Measurements from ENCODE around the gene TAF1D. TPM values are rescaled to one million over a fixed set of nuclear protein-coding genes. Genes with fewer than 3 reads are reported as not detected.

The TAF1D gene
- total and polyA plus RNA-seq, 10 of the 15 experiments (the other 5 are each of a cell fraction or from before 2014, with no cell fraction given): 101 to 314 (median 199) TPM

DNA sequence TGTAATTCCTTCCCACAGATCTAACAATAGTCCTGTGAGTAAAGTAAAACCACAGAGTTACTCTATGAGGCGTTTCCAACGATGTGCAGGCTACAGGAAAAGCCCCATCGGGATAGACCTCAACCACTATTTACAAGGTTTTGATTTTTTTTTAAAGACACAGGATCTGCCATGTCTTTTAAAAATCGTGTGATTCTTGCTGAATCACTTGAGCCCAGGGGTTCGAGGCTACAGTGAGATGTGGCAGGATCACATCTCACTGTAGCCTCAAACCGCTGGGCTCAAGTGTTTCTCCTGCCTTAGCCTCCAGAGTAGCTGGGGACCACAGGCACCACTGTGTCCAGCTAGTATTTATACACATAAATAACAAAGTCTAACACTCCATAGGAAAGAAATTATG lies 7.8 kb downstream of the TAF1D start:
- no peak for FAIRE-seq
- Histone ChIP-seq H3K27me3 (replicated peaks in 1 of 2; ENCODE audit: control insufficient read depth in 2 of 2, insufficient read depth in 2 of 2, low read length in 1 of 2) (no peaks in the 10 kb centered on the region), H3K4me2 (ENCODE audit: control insufficient read depth, insufficient read depth) (peak overlapping the region; percentile 56), H3K36me3 (ENCODE audit: control insufficient read depth in 2 of 2, insufficient read depth in 2 of 2, low read length in 1 of 2) (peaks cover 10 to 39% of the 10 kb centered on the region in 2 experiments), H3K9me3 (replicated peaks; ENCODE audit: control insufficient read depth, insufficient read depth, low read length) (no peaks in the 10 kb centered on the region), H3K27ac (ENCODE audit: control insufficient read depth, insufficient read depth) (no peak overlapping the region), H3K4me1 (ENCODE audit: control insufficient read depth, insufficient read depth, low read length) (no peaks in the 10 kb centered on the region; the same call in none of the 2 replicates), H2AFZ (ENCODE audit: control insufficient read depth, low read depth, low read length) (no peak overlapping the region), H3K9ac (ENCODE audit: control insufficient read depth, insufficient read depth, low read length) (no peak overlapping the region), H3K4me3 (peak overlapping the region; percentile 12; the same call in 1 of the 2 replicates), H3K79me2 (ENCODE audit: control insufficient read depth, insufficient read depth, low read length) (peaks cover 55% of the 10 kb centered on the region), H4K20me1 (ENCODE audit: control insufficient read depth, insufficient read depth) (no peaks in the 10 kb centered on the region)
- no peak for DNase-seq (ENCODE audit: low read depth, low spot score)
- RAD21 ChIA-PET (ENCODE audit: unreplicated experiment): interaction anchor here (1.5 kb wide), 1 partner anchor 51 kb away, joined by 4 read pairs; the partner anchor contains the start of gene MED17
- SMC1A ChIA-PET (ENCODE audit: uncharacterized antibody, unreplicated experiment): interaction anchor here (1.8 to 6.2 kb wide), 3 partner anchors 8 to 14 kb away, joined by 7 to 31 read pairs (median 30); partner anchors contain the start of genes C11orf54 and TAF1D
- CTCF ChIA-PET: interaction anchor here (0.9 kb wide), 1 partner anchor 14 kb away, joined by 3 read pairs; no protein-coding TSS in a partner anchor
- intact Hi-C loops (cut with micrococcal nuclease; ENCODE audit: unreplicated experiment): no loop called here
- in situ Hi-C loops (cut with MboI): no loop called here
- WGBS (ENCODE audit: insufficient coverage, insufficient replicate concordance, low lambda C conversion rate, missing lambda C conversion rate): 65% methylated on average over 6 of the region's 6 CpGs
- TF ChIP-seq, protein P1, sequence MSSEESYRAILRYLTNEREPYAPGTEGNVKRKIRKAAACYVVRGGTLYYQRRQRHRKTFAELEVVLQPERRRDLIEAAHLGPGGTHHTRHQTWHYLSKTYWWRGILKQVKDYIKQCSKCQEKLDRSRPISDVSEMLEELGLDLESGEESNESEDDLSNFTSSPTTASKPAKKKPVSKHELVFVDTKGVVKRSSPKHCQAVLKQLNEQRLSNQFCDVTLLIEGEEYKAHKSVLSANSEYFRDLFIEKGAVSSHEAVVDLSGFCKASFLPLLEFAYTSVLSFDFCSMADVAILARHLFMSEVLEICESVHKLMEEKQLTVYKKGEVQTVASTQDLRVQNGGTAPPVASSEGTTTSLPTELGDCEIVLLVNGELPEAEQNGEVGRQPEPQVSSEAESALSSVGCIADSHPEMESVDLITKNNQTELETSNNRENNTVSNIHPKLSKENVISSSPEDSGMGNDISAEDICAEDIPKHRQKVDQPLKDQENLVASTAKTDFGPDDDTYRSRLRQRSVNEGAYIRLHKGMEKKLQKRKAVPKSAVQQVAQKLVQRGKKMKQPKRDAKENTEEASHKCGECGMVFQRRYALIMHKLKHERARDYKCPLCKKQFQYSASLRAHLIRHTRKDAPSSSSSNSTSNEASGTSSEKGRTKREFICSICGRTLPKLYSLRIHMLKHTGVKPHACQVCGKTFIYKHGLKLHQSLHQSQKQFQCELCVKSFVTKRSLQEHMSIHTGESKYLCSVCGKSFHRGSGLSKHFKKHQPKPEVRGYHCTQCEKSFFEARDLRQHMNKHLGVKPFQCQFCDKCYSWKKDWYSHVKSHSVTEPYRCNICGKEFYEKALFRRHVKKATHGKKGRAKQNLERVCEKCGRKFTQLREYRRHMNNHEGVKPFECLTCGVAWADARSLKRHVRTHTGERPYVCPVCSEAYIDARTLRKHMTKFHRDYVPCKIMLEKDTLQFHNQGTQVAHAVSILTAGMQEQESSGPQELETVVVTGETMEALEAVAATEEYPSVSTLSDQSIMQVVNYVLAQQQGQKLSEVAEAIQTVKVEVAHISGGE (CRISPR knock-in tag; IDR thresholded peaks at IDR 0.05): no peak
- peak; percentile 55 for TF ChIP-seq POLR2AphosphoS5 (IDR thresholded peaks at IDR 0.05; ENCODE audit: low read length)
- TF ChIP-seq, protein P2, sequence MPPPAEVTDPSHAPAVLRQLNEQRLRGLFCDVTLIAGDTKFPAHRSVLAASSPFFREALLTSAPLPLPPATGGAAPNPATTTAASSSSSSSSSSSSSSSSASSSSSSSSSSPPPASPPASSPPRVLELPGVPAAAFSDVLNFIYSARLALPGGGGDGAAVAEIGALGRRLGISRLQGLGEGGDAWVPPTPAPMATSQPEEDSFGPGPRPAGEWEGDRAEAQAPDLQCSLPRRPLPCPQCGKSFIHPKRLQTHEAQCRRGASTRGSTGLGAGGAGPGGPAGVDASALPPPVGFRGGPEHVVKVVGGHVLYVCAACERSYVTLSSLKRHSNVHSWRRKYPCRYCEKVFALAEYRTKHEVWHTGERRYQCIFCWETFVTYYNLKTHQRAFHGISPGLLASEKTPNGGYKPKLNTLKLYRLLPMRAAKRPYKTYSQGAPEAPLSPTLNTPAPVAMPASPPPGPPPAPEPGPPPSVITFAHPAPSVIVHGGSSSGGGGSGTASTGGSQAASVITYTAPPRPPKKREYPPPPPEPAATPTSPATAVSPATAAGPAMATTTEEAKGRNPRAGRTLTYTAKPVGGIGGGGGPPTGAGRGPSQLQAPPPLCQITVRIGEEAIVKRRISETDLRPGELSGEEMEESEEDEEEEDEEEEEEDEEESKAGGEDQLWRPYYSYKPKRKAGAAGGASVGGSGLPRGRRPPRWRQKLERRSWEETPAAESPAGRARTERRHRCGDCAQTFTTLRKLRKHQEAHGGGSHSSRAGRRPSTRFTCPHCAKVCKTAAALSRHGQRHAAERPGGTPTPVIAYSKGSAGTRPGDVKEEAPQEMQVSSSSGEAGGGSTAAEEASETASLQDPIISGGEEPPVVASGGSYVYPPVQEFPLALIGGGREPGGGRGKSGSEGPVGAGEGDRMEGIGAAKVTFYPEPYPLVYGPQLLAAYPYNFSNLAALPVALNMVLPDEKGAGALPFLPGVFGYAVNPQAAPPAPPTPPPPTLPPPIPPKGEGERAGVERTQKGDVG (CRISPR knock-in tag; IDR thresholded peaks at IDR 0.05): no peak
- peak; percentile 18; the same call in 1 of the 2 replicates for TF ChIP-seq RUNX3 (IDR thresholded peaks at IDR 0.05; ENCODE audit: low read length)
- TF ChIP-seq PML (IDR thresholded peaks at IDR 0.05; ENCODE audit: low read length): 0 out of 2 replicates have a peak, but pooled peaks have one; percentile 11
- TF ChIP-seq, protein P3, sequence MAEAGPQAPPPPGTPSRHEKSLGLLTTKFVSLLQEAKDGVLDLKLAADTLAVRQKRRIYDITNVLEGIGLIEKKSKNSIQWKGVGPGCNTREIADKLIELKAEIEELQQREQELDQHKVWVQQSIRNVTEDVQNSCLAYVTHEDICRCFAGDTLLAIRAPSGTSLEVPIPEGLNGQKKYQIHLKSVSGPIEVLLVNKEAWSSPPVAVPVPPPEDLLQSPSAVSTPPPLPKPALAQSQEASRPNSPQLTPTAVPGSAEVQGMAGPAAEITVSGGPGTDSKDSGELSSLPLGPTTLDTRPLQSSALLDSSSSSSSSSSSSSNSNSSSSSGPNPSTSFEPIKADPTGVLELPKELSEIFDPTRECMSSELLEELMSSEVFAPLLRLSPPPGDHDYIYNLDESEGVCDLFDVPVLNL (IDR thresholded peaks at IDR 0.05; ENCODE audit: low read depth, low read length): no peak
- POLR2A ChIA-PET: interaction anchor here (0.8 kb wide), 1 partner anchor 23 kb away, joined by 3 read pairs; no protein-coding TSS in a partner anchor
- no peak for ATAC-seq
- BruUV-seq (replicated peaks): no TSS peak

Data from GM12878 (cell line).